OCI-LY7 (cell line): ENCODE data around the gene LRRTM3.

ENCODE experiments used
- CTCF ChIP-seq: fragments of 200-600 bp; sonication (generic); conservative IDR thresholded peaks from 2 replicates; pipeline ENCODE4 v1.5.1; 2014; ENCODE audit warnings: mild to moderate bottlenecking, antibody characterized with exemption, low read length, moderate library complexity, mixed read lengths
- EZH2phosphoT487 ChIP-seq: fragments of 200-600 bp; sonication (generic); IDR thresholded peaks from 2 replicates; pipeline ENCODE4 v1.6.1; 2018; ENCODE audit warnings: low read depth, borderline replicate concordance, mild to moderate bottlenecking, mixed run types, antibody characterized with exemption, low read length, moderate library complexity, mixed read lengths

- TF ChIP-seq EZH2phosphoT487: no peak
- TF ChIP-seq CTCF: no peak
These were observed 64.5 kb downstream of the LRRTM3 start for GRCh38 chr10:66990143-66990830.
